Non-pigmented ciliary epithelial cell (primary cell): ENCODE measurements around the gene STK32C.
"Not testable (repeated sequence)": the region's sequence is repeated elsewhere in the genome, so short reads cannot be mapped to it uniquely, and the experiment has no call there.

Source experiments
- DNase-seq: peaks from one replicate; pipeline ENCODE4 v3.0.0-alpha.2; 2010; ENCODE audit warnings: low read depth

STK32C gene

DNA sequence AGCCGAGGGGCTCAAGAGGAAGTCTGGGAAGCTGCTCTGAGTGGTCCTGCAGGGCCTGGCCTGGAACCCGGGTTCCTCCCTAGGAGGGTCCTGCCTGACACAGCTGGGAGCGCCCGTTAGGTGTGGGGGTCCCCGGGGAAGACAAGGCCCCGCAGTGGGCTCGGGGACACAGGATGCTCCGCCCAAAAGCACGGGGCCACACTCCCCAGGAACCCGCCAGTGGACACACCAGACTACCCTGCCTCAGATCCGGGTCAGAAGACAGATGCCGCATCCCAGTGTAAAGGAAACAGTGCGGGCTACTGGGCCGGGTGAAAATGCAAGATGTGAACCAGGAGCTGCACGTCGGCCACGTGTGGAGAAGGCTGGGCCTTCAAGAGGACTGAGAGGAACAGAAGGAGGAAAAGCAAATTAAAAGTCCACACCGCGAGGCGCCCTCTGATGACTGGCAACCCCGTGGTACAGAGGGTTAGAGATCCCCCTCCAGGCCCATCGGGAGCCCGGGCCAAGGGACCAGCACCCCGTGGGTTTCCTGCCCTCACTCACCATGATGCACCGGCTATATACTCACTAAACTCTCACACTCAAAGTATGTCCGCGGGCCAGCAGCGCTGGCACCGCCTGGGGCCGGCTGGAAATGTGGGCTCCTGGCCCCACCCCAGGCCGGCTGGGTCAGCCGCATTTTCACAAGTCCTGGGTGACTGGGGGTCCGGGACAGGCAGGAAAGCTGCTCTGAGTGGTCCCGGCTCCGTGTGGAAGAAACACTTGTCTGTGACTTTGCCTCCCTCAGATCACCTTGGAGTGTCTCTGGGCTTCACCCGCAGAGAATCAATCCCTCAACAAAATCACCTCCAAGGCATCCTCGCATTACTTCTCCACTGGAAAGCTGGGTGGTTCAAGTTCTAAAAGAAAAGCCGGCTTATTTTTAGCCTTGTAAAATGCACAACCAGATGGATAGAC lies 6.1 kb downstream of the STK32C start:
- no peak for DNase-seq

DNA sequence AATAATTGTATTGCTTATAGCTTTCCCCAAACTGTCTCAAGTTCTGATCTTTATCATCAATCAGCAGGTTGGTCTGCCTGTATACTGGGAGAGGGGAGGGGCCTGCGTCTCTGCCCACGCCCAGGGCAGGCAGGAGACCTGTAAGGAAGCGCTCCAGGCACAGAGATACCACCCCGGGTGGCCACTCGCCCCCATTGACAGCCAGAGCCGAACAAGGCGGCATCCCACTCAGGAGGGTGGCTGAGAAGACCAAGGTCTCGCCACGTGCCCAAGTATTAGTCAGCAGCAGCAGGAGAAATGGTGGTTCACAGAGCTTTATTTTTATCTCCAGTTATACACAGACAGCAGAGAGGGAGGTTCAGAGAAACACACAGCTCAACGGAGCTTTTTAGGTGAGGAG lies 7.2 kb downstream of the STK32C start:
- DNase-seq: no peak

DNA sequence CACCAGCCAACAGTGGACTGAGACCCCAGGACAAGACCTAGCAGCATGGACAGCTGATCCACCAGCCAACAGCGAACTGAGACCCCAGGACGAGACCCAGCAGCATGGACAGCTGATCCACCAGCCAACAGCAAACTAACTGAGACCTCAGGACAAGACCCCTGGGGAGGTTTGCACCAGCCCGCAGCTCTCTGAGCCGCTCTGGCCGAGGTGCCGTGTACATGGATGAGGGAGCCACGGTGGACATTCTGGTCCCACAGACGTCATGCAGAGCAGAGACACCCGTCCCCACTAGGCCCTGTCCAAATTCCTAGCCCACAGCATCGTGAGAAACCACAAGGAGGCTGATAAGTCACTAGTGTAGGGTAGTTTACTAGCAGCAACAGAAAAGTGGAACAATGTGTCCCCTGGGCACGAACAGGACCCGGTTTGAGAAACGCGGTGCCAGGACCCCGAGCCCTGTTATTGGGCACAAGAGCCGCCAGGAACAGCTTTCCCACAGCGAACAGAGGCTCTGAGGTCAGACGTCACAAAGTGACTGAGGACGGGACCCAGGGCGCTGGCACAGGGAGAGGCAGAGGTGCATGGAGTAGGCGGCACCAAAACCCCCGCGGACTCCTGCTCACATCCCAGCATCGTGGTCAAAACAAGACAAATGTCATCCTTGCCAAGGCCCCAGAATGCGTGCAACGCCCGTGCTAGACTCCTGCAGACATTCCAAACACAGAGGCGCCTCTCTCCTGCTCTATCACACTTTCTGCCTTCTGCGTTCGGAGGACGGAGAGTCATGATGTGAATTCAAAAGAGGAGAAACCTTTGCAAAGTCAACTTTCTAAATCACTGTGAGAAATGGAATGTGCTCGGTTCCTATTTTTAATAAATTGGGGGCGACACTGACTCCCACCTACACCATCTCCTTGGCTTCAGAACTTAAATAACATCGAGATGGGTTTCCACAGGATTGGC lies 8.1 kb downstream of the STK32C start:
- DNase-seq: no peak

DNA sequence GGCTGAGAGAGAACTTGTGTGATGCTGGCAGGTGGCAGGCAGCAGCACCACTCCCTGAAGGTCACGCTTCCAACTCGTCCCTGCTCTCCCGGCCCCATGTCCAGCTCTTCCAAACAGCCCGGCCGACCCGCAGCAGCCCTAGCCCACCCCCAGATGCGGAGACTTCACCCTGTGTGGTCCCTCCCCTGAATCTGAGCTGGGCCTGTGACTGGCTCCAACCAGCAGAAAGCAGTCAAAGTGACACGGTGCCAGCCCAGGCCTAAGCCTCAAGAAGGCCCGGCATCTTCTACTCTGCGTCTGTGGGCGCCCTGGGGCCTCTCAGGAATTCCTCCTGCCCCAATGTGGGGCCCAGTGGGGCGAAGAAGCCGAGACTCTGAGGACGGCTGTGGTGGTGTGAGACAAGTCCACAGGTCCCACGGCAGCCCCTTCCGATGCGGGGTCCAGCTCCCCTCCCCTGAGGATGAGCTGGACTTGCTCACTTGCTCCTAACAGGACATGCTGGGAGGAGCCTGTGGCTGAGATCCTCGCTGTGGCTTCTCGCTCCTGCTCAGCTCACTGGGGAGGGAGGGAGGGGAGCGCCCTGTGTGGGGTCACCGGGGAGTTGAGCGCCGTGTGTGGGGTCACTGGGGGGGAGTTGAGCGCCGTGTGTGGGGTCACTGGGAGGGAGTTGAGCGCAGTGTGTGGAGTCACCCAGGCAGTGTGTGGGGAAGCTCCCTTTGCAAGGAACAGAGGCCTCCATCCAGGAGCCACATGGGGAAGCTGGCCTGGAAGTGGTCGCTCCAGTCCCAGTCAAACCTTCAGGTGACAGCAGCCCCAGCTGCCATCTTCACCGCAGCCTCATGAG lies 9.5 kb downstream of the STK32C start:
- DNase-seq: no peak

DNA sequence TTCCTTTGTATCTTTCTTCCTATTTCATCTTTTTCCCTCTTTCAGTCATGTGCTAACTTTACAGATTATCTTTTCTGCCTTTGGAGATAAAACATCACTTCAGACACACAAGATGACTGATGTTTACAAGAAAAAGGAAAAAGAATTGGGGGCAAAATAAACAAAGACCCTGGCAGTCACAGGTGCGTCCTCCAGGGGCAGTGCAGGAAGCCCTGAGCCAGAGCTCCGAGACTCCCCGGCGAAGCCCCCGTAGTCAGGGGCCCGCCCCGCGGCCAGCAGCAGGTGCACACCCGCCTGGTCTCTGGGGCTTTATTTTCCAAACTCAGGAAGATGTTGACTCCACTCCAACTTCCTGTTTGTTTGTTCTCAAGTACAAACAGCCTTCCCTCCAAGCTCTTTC lies 10.2 kb downstream of the STK32C start:
- DNase-seq: no peak

DNA sequence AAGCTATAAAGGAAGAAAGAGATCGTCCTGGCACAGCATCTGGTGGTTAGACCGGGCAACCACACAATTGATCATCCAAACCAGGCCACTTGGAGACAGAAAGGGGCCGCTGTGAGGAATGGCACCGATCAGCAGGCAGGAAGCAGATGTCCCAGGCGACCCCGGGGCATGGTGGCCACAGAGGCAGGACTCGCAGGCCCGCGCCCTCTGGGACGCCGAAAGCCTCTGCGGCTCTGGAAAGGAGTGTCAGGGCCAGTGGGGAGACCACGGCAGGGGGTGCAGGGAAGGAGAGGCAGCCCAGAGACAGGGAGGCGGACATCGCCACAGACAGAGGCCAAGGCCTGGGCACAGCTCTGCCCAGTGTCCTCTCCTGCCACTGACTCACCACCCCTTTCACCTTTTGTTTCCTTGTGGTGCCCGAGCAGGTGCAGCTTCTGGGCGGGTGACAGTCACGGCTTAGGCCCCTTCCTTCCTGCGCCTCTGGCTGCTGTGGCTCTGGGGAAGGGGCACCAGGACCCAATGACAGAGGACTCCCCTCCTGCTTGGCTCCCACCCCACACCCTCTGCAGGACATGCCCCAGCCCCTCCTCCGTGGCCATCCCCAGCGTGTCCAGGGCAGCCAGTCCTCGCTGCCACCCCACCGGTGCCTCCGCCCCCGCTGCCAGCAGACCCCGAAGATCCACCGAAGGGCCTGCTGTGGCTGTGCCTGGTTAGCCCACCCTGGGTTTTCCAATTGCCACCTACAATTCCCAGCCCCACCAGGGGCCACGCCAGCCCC lies 10.9 kb downstream of the STK32C start:
- no peak for DNase-seq

DNA sequence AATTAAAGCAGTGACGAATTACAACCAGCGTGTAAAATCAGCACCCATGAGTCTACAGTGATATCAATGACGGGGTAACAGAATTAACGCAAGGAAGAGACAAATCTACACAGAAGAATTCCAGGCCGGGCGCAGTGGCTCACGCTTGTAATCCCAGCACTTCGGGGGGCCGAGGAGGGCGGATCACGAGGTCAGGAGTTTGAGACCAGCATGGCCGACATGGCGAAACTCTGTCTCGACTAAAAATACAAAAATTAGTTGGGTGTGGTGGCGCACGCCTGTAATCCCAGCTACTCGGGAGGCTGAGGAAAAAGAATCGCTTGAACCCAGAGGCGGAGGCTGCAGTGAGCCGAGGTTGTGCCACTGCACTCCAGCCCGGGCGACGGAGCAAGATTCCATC lies 12.3 kb downstream of the STK32C start:
- not testable (repeated sequence) for DNase-seq

DNA sequence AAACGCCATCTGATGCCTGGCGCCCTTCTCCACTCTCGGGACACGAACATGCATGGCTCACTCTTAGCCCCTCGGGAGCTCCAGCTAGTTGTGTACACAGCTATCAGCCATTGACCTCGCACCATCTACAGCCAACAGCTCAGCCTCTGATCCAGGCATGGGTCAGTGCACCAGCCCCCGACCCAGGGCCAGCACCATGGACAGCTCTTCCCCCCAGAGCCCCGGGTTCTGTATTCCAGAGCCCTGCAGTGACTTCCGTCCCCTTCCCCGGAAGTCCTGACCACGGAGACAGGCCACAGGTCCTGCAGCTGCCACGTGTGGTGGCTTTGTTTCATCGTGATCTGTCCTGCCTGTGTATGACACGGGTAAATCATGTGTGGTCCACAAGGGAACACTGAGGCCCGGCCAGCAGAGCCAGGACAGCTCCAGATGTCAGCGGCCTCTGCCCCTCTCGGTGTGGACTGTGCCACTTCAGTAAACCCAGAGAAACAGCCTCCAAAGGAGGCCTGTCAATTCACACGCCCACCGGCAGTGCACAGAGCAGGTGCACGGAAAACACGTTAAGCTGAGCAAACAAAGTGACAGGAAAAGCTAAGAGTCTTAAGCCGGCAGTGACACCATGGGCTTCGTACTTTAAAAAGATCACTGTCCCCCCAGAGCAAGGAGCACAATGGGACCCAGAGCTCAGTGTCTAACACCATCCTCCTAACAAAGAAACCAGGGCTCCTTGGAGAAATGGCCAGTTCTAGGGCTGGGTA lies 13.0 kb downstream of the STK32C start:
- no peak for DNase-seq

DNA sequence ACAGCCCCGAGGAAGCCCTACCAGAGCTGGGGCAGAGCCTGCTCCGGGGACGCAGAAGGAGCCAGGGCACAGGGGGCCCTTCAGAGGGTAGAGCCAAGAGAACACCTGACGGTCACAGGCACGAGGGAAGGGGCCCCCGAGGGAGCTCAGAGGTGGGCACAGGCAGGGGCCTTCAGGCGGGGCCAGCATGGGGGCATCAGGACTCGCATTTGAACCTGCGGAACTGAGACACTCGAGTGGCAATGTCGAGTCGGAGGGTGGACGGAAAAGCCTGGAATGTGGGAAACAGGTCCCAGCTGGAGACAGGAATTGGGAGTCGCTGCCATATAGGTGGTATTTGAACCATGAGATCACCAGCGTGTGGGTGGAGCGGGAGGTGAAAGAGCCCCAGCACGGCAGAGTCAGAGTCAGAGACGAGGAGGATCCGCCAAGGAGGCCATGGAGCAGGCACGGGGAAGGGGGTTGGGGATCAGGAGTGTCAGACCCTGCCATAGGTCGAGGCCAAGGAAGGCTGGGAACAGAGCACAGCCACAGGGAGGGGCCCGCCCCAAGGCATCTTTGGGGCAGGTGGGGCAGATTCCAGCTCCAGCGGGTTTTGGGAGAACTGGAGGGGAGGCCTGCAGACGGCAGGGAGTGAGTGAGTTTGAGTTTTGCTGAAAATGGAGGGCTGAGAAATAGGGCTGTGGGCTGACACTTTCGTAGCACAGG lies 13.8 kb downstream of the STK32C start:
- no peak for DNase-seq

DNA sequence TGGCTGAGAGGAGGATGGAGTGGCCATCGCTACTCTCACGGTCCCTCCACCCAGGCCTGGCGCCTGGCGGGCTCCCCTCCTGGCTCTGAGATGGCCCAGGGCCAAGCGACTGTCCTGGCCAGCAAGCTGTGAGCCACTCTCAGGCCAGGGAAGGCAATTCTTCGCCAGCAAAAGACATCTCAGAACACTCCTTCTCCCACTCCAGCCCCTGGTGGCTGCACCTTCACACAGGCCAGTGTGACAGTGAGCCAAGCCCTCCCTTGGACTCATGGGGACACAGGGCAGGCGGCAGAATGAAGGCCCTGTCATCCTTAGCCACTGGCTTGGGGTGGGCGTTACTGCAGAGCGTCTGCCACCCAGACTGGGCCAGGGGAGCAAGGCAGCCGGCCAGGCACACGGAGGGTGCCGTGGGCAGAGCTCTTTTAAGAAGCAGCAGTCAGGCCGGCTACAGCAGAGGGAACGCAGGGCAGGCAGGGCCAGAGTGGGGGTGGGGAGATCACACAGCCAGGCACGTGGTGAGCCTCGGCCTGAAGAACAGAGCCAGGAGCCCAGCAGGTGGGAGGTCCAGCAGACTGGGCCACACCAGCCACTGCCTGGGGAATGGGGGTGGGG lies 14.4 kb downstream of the STK32C start:
- no peak for DNase-seq

DNA sequence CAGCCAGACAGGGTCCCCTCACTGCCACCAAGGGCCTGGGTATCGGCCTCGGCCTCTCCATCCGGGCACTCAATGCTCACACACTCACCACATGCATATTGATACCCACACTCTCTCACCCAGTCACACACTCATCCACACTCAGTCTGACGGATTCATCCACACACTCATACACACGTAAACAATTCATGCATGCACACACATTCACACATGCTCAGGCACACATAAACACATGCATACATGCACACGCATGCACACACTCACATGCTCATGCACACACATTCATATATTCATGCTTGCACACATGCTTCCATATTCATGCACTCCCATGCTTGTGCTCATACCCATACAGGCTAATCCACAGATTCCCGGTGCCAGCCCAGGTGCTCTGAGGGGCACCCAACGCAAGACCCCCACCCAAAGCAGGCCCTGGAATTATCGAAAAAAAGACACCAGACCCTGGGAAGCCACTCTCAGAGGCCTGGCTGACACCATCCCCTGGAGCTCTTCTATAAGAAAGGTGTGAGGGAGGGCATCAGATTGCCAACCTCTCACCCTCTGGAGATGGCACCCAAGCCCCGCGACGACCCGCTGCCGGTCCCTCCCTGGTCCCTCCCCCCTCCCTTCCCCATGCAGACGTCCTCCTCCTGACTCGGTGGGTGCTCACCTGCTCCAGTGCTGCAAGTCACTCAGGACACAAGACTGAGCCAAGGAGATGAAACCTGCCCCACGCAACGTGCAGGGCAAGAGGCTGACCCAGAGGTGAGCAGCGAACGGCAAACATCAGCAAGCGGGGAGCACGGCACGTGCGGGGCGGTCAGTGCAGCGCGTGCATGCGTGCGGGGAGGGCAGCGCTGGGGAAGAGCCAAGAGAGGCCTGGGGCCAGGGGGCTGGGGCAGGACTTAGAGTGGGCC lies 15.2 kb downstream of the STK32C start:
- no peak for DNase-seq

DNA sequence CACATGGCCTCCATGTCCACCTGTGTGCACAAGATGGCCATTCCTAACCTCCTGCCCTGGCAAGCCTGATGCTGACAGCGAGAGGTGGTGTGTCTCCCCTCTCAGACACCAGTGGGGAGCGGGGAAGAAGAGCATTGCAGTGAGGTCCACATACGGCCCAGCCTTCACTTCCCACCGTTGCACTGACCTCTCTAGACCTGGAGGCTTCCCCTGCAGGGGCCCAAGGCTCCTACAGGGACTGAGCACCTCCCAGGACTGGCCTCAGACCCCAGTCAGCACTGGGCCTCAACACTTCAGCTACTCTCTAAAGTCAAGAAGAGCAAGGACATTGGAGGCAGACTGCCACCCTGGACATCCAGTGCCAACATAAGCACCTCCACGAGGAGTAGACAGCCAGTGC lies 15.9 kb downstream of the STK32C start:
- no peak for DNase-seq

DNA sequence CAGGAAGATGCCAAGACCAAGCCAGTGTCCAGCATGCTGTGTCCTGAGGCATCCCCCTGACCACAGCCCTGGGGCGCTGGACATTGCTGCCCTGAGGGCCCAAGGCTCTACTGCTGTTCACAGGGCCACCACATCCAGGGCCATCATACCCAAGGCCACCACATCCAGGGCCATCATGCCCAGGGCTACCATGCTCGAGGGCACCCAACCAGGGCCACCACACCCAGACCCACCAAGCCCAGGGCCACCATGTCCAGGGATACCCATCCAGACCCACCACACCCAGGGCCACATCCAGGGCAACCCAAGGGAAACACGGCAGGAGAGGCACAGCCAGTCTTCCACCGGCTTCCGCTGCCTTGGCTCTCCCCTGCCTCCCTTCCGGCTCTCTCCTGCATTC lies 17.1 kb downstream of the STK32C start:
- DNase-seq: no peak

DNA sequence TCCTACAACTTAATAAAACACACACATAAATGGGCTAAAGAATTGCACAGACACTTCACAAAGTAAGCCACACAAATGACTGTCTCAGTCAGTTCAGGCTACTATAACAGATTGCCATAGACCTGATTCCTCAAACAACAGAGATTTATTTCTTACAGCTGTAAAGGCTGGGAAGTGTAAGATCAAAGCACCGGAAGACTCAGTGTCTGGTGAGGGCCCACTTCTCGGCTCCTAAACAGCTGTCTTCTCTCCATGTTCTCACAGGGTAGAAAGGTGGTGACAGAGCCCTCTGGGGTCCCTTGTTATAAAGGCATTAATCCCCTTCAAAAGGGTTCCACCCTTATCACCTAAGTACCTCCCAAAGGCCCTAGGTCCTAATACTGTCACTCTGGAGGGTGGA lies 18.3 kb downstream of the STK32C start:
- DNase-seq: no peak

DNA sequence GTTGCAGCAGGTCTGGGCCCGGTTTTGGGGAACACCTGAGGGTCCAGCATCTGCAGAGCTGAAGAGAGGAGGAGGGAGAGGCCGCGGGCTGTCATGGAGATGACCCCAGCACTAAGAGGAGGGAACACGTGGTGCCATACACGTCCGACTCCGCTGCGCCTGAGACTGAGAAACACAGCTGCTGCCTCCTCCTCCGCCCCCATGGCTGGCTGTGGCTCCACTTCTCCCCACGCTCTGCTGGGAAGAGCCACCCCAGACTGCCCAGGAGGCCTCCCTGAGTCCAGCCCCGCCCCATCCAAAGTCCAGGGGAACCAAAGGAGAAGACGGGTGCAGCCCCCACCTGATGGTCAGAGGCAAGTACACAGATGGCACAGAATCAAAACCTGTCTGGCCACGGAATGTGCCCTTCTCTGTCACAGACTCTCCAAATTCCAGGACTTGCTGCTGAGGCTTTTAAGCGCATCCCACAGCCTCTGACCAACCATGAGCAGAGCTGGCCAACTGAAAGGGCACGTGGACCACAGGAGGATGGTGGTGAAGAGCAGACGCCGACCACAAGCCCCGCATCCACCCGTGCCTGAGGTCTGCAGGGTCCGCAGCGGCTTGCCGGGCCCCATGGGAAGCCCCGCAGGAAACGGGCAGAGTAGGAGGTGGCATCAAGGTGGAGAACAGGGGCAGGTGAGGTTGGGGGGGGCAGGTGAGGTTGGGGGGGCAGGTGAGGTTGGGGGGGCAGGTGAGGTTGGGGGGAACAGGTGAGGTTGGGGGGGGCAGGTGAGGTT lies 24.0 kb downstream of the STK32C start:
- no peak for DNase-seq

DNA sequence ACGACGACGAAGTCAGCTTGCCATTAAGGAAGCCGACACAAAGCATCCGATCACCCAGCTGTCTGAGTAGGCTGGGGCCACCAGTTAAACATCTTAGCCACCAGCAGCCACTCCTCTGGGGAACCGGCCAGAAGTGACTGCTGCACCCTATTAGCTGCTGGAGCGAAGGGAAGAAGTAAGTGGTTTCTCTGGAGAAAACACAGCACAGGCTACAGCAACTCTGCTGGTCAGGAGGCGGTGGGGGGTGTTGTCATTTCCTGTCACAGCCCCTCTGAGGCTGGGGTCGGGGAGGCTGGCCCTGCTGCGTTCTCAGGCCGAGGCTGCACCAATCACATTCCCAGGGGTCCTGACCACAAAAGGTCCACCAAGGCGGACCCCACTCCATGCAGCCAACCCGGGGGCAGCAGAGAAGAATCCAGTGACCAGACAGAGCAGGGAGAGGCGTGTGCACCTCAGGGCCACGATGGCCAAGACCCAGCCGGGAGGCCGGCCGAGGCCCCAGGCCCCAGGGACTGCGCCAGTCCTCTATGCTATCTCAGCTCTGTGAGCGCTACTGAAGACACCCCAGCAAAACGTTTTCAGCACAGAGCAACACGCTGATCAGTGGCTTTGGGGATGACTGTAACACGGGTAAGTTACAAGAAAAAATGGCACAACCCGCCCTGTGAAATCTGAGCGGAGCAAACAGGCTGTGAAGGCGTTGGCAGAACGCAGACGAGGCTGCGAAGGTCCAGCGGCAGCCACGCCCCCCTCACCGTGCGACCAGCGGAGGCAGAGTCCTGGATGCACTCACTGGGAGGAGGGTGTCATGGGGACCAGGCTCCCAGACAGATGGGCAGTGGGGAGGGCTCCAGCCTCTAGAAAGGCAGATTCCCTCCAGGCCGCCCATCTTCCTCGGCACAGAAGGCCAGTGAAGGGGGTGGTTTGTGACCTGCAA lies 24.8 kb downstream of the STK32C start:
- DNase-seq: no peak
